HG02588 (cell line): ENCODE measurements around the gene FAM171A2.
A peak's percentile ranks its signal among the peaks of the same experiment; 100 is the strongest.
"Not testable (repeated sequence)": the region's sequence is repeated elsewhere in the genome, so short reads cannot be mapped to it uniquely, and the experiment has no call there.

Source experiments
- ATAC-seq: cut with Tn5 transposase; IDR thresholded peaks from one replicate; pipeline ENCODE4 v1.9.1; 2021; ENCODE audit warnings: mild to moderate bottlenecking, moderate library complexity; ENCODE audit not compliant: unreplicated experiment

FAM171A2 gene

DNA sequence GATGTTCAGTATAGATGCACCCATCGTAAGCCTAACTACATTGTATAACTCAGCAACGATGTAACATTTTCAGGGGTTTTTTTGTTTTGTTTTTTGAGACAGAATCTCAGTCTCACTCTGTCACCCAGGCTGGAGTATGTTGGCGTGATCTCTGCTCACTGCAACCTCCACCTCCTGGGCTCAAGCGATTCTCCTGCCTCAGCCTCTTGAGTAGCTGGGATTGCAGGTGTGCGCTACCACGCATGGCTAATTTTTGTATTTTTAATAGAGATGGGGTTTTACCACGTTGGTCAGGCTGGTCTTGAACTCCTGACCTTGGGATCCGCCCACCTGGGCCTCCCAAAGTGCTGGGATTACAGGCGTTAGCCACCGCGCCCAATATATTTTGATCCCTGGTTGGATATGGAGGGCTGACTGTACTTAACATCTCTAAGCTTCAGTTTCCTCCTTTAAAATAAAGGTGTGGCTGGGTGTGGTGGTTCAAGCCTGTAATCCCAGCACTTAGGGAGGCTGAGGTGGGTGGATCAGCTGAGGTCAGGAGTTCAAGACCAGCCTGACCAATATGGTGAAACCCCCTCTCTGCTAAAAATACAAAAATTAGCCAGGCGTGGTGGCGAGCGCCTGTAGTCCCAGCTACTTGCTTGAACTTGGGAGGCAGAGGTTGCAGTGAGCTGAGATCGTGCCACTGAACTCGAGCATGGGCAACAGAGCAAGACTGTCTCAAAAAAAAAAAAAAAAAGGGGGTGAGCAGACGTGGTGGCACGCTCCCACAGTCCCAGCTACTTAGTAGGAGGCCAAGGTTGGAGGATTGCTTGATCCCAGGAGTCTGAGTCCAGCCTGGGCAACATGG lies 16.2 kb downstream of the FAM171A2 start:
- not testable (repeated sequence) for ATAC-seq

DNA sequence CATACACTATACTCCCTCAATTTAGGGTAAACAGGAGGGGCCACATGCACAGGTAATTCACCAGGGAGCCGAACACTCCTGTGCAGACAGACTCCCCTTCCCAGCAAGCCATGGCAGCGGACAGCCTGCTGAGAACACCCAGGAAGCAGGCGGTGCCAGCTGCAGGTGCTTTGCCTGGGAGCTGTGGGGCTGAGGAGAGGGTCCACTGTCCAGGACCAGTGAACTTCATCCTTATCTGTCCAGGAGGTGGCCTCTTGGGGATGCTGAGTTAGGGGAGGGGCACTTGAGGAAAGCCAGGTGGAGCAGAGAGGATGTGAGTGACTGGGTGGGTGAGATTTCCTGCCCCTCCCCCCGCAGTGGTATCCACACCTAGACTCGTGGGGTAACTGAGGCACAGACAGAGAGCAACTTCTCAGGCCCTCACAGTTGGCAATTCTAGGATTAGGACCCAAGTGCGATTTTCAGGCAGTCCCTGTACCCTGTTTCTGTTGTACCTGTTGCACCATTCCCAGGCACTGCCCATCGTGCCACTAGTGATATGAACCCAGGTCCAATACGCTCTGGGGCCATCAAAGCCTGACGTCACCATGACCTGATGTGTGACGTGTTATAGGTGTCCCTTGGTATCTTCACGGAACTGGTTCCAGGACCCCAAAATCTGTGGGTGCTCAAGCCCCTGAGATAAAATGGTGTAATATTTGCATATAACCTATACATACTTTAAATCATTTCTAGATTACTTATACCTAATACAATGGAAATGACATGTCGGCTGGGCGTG lies 17.4 kb downstream of the FAM171A2 start:
- no peak for ATAC-seq

DNA sequence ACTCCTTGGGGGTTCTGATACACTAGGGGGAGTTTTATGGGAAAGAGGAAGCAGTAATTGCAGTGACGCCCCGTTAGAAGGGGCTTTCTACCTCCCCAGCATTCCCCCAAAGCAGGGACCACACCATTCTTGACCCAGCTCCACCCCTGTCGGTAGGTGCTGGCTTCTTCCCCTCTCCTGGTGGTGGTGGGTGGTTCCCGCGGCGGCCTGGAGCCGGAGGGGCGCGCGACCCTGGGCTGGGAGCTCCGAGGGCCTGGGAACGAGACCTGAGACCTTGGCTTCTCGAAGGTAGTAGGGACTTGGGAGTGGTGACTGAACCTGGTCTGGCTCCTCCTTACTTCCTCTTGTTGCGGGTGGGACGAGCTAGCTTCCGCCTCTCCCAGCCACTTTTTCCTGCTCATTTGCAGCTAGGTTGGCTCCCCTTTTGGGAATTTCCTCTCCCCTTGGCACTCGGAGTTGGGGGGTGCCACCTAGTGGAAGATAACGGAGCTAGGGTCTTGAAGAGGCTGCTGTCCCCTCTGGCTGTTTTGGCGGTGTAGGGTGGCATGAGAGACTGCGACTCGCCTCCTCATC lies 18.1 kb downstream of the FAM171A2 start:
- no peak for ATAC-seq

DNA sequence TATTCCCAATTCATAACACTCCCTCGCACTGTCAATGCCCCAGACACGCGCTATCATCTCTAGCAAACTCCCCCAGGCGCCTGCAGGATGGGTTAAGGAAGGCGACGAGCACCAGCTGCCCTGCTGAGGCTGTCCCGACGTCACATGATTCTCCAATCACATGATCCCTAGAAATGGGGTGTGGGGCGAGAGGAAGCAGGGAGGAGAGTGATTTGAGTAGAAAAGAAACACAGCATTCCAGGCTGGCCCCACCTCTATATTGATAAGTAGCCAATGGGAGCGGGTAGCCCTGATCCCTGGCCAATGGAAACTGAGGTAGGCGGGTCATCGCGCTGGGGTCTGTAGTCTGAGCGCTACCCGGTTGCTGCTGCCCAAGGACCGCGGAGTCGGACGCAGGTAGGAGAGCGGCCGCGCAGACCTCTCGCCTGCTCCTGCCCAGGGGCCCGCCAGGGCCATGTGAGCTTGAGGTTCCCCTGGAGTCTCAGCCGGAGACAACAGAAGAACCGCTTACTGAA lies 18.7 kb downstream of the FAM171A2 start, which contains the start of gene GRN:
TSS of gene GRN (plus strand) at position 364 of the 515 bp plus-strand sequence. CDS start 3,863 bp downstream, outside the sequence.
- ATAC-seq, result peak; percentile 62

DNA sequence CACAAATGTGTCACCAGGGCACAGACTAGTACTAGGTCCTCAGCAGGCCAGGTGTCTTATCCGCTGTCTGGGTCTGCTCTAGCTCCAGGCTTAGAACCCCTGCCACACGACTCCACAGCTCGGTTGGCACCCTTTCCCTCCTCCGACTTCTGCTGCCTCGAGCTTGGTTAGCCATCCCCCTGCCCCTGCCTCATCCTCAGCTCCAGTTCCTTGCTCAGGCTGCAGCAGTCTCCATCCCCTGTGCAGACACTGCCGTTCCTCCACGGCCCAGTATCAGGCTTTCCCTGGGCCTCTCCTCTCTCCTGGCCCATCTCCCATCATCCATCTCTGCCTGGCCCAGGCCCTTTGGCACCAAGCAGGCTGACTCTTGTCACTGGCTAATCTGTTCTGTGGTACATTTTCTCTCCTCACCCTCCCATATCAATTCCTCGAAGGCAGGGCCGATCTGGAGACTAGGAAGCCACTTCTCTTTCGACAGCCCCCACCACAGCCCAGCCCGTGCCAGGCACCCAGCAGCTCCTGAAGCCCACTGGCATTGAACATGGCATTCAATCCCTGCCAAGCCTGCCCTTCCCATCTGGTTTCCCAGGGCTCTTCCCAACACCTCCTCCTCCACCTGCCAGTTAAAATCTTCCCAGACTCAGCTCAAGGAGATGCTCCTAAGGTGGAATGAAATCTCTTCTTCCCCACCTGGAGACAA lies 20.0 kb downstream of the FAM171A2 start:
- no peak for ATAC-seq

DNA sequence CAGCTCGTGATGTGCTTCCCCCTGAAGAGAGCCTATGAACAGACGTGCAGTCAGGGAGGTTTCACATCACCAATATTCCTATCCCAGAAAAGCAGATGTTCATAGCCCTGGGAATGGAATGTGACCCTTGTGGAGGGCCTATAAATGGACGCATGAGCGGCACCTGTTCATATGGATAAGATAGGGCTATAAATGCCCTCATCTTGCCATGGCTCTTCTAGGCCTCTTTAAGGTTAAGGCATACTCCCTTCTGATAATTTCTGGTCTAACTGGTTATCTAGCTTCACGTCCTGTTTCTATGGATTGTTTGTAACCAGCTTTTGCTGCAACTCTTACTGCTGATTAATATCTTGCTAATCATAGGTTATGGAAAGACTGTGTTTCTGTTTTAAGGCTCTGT lies 23.1 kb downstream of the FAM171A2 start:
- not testable (repeated sequence) for ATAC-seq

DNA sequence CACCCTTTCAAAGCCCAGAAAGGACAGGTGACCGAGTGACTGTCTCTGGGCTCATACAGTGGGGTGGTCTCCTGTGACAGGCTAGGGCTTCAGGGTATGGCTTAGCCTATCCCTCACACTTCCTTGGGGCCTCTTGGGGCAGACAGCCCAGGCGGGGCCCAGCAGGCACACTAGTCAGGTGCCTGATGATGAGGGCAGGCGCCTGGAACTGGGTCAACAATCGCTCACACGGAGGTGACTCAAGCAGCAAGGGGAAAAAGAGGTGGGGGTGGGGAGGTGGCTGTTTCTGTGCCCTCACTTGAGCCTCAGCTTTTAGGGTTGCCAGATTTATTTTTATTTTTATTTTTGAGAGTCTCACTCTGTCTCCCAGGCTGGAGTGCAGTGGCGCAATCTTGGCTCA lies 25.0 kb downstream of the FAM171A2 start:
- no peak for ATAC-seq

DNA sequence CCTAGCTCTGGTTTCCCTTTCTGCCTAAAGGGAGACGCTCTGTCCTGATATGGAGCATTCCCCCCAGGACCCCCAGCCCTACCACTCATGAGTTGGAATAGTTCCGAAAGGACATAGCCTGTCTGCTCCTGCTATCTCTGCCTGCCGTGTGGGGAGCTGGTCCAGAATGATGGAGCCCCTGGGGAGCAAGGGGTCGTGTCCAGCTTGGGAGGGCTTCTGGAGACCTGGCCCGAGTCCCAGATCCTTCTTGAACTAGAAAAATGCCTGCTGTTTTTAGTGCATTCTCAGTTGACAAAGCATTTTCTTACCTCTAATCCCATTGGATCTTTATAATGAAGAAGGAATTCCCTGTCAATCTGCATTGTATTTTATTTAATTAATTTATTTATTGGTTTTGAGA lies 27.7 kb downstream of the FAM171A2 start:
- no peak for ATAC-seq

DNA sequence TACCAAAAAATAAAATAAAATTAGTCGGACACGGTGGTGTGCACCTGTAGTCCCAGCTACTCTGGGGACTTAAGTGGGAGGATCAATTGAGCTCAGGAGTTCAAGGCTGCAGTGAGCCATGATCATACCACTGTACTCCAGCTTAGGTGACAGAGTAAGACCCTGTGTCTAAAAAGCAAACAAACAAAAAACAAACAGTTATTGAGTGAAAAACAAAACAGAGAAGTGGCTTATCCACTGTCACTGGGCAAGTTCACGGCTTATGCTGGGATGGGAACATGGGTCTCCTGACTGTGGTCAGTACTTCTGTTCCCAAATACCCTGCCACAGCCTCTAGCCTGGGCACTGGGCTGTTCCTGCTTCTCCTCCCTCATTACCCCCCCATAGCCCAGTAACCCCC lies 28.1 kb downstream of the FAM171A2 start:
- no peak for ATAC-seq

DNA sequence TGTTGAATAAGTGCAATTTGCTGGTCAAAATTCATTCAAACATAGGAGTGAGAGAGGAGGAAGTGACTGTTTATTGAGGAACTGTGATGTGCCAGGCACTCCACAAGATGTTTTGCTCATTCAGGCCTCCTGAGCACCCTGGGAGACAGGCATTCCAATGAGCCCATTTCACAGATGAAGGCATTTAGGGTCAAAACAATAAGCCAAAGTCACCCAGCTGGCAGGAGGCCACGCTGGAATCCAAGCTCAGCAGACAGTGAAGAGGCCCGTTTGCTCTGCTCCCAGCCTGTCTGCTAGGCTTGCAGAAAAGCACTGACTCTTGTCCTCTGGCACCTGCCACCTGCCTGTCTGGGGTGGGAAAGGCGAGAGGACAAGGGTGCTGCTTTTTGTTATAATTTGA lies 28.9 kb downstream of the FAM171A2 start:
- no peak for ATAC-seq

DNA sequence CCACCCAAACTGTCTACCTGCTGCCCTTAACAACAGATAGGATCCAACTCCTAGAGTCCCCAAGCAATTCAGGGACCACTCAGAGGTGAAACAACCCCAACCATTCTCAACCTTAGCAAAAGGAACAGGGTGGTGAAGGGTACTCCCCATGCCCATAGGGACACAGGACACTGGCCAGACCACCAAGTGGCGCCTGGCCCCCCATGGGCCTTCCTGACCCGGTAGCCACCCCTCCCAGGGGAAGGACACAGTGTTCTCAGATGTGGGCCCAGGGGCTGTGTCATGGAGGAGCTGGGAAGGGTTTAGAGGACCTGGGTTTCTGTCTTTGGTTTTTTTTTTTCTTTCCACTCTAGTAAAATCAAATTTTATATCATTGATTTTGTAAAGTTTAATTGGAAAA lies 29.3 kb downstream of the FAM171A2 start:
- ATAC-seq, result no peak

DNA sequence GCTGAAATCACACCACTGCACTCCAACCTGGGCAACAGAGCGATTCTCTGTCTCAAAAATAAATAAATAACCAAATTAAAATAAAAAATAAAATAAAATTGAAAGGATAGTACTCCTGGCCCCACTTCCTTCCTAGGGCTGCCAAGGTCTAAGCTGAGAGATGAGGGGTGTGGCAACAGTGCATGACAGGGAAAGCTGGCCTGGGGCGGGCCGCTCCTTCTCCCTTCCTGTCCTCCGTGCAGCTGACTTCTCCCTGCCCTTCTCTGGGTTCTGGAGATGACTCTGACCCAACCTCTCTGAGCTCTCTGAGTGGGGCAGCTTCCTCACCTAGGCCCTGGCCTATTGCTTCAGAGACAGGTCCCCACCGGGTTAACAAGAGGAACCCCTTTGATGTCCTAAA lies 30.3 kb downstream of the FAM171A2 start:
- ATAC-seq, result no peak

DNA sequence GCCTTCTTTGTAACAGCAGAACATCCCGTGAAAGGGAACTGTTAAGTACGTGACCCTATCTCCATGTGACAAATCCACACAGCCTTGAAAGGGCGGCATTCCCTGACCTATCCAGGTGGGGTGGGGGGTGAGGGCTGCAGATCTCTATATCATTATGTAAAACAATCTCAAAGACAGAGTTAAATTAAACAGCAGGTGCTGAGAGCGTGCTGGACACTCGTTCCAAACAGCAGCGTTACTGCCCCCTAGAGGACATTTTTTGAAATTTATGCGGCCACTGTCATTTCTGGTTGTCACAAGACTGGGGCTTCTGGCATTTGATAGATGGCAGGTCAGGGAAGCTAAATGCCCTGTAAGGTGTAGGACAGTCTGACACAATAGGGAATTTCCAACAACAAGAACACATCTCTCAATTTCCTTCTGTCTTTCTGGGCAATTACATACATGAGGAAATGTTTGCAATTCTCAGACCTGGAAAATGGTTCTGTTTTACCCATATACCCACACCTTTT lies 32.3 kb downstream of the FAM171A2 start:
- no peak for ATAC-seq

DNA sequence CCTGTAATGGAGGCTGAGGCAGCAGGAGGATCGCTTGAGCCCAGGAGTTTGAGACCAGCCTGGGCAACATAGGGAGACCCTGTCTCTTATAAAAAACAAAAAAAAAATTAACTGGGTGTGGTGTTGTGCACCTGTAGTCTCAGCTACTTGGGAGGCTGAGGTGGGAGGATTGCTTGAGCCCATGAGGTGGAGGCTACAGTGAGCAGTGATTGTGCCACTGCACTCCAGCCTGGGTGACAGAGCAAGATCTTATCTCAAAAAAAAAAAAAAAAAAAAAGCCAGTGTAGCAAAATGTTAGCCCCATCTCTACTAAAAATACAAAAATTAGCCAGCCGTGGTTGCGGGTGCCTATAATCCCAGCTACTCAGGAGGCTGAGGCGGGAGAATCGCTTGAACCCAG lies 33.4 kb downstream of the FAM171A2 start:
- ATAC-seq, result not testable (repeated sequence)

DNA sequence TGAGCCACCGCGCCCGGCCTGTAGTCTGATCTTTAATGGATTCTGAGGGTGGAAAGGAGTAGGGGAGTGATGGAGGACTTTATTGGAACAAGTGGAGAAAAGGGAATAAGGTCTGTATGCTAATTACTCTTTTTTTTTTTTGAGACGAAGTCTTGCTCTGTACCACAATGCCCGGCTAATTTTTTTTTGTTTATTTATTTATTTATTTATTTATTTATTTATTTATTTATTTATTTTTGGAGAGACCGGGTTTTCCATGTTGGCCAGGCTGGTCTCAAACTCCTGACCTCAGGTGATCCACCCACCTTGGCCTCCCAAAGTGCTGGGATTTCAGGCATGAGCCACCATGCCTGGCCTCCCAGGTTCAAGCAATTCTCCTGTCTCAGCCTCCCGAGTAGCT lies 34.1 kb downstream of the FAM171A2 start:
- not testable (repeated sequence) for ATAC-seq

DNA sequence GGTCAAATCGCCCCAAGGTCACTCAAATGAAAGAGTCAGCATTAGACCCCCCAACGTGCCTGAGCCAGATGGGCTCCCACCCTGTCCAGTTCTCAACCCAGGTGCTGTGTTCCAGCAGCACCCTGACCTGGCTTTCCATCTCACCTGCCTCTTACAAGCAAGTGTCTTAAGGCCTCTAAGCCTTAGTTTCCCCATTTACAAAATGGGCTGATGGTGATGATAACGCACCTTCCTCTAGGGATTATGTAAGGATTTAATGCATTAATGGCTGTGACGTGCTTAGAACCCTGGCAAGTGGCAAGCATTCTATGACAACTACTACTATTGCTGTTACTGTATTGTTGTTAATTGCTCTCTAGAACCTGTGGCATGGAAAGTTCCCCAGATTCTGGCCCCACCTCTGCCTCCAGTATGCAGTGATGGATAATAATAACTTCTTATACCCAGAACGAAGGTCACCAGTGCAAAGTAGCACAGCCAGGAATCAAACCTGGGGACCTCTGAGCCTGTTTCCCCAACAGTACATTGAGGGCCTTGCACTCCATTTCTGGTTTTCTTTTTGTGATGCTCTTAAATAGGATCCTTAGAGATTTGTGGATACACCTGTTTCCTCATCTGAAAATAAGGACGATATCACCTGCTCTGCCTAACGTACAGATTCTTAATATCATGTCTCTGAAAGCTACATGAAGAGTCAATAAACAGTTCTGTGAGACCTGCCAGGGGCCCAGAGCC lies 35.8 kb downstream of the FAM171A2 start:
- no peak for ATAC-seq

DNA sequence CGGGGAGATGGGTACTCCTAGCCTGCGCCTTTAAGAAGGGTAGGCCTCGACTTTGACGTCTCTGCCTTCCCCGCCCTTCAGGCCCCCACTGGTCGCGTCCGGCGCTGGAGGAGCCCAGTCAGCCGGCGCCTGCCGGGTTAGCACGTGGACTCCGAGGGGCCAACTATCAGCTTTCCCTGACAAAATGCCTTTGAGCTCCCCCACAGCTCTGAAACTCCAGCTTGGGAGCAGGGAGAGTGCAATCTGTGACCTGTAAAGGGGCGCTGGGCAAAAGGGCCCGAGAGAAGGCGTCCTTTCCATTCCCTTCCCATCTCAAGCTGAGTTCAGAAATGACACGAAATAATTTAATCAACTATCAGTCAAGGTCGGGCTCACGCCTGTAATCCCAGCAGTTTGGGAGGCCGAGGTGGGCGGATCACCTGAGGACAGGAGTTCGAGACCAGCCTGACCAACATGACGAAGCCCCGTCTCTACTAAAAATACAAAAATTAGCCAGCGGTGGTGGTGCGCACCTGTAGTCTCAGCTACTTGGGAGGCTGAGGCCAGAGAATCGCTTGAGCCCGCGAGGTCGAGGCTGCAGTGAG lies 36.7 kb downstream of the FAM171A2 start:
- ATAC-seq, result peak; percentile 37

DNA sequence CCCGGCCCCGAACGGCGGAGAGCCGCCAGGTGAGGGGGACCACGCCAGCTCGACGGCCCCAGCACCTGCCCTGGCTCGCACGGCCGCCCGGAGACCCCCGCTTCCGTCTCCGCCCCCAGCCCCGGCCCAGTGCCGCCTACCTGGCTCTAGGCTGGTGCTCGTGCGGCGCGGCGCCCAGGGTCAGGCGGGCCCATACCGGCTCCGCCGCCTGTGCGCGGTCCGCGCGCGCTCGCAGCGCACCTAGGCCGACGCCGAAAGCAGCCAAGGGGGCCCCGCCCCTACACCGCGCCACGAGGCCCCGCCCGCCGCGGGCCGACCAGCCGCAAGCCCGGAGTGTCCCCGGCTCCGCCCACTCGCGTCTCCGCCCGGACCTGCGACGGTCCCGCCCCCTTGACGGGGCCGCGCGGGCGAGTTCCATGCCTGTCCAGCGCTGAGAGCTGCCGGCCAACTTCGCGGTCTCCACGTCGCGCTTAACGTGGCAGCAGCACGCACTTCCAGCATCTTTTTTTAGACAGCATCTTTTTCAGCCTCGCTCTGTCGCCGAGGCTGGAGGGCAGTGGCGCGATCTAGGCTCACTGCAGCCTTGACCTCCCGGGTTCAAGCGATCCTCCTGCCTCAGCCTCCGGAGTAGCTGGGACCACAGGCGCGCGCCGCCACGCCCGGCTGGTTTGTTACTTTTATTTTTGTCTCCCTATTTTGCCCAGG lies 38.9 kb downstream of the FAM171A2 start, which contains the start of gene SLC25A39:
TSS of gene SLC25A39 (minus strand) at position 253 of the 705 bp plus-strand sequence. CDS start 1,261 bp downstream, outside the sequence.
- ATAC-seq, result peak; percentile 64

DNA sequence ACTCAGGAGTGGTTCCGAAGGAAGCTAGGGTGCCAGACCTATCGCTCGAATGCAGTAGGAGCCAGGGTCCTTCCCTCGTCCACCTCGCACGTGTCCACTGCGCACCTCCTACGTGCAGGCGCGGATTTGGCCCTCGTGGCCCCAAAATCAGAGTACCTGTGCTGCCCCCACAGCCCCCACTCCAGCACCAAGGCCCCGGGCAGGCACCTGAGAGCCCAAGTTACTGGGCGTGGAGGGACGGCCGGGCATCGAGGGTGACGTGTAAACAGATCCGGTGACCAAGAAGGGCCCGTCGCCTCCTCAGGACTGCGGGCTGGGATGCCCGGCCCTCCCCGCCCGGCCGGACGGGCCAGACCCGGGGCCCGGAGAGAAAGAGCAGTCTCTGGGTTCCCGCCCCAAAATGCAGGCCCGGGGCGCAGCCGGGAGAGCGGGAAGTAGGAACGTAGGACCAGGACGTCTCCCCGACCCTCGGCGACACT lies 39.5 kb downstream of the FAM171A2 start:
- peak; percentile 1 for ATAC-seq
